T1000 (cell line): ENCODE measurements around the gene IGFL1.
"Not testable (repeated sequence)": the region's sequence is repeated elsewhere in the genome, so short reads cannot be mapped to it uniquely, and the experiment has no call there.

Experiments used
- DNase-seq: peaks from one replicate; lab custom pipeline; 2025; ENCODE audit warnings: mixed read lengths; lab: John Stamatoyannopoulos, UW

The IGFL1 gene

GRCh38 chr19:46270521-46271256 is 41.1 kb downstream of the IGFL1 start:
- no peak for DNase-seq

GRCh38 chr19:46271481-46272197 is 42.1 kb downstream of the IGFL1 start:
- DNase-seq: no peak

DNA sequence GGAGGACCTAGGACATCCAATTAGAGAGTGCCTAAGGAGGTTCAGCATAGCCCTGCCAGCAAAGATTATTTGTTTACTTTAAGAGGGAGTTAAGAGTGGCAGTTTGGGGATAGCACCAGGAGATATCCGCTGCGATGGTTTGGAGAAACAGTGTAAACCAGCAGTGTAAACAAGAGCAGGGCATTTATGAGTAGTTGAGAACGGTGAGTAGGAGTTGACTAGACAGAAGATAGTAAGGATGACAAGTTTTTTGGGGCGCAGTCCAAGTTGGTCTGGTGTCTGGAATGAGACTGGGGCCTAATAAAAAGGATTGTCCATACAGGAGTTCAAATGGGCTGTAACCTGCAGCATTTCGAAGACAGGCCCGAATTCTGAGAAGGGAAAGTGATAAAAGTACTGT is 44.4 kb downstream of the IGFL1 start:
- DNase-seq: not testable (repeated sequence)

GRCh38 chr19:46279177-46279576 is 49.6 kb downstream of the IGFL1 start:
- DNase-seq: no peak
